Panc1 (cell line): ENCODE measurements around the gene ATG14.

Experiments
- CTCF ChIP-seq: fragments of 450-650 bp; IDR thresholded peaks from 2 replicates; pipeline ENCODE4 v1.5.1; 2017; ENCODE audit warnings: mild to moderate bottlenecking
- POLR2AphosphoS5 ChIP-seq: IDR thresholded peaks from 2 replicates; pipeline ENCODE4 v1.6.1; 2012; ENCODE audit warnings: mild to moderate bottlenecking, low read depth, low read length, moderate library complexity
- REST ChIP-seq, 2 experiments: IDR thresholded peaks; 2 replicates each; pipeline ENCODE4 v1.6.1; 2011 to 2012; ENCODE audit warnings: low read depth in 2 of 2, control low read depth in 1 of 2, low read length in 1 of 2, mild to moderate bottlenecking in 1 of 2, moderate library complexity in 1 of 2; ENCODE audit not compliant: insufficient read depth in 1 of 2
- SIN3A ChIP-seq: IDR thresholded peaks from 2 replicates; pipeline ENCODE4 v1.6.1; 2012; ENCODE audit warnings: low read depth, mild to moderate bottlenecking, low read length, moderate library complexity, borderline replicate concordance; ENCODE audit not compliant: insufficient read depth
- TCF7L2 ChIP-seq: IDR thresholded peaks from 2 replicates; pipeline ENCODE4 v1.6.1; 2011; ENCODE audit warnings: mild to moderate bottlenecking, low read depth, low read length, inconsistent platforms

- no peak for TF ChIP-seq CTCF
- TF ChIP-seq POLR2AphosphoS5: no peak
- TF ChIP-seq REST (IDR thresholded peaks at IDR 0.05; ENCODE audit: insufficient read depth in 1 of 2, low read depth in 2 of 2, low read length in 1 of 2): no peak
- no peak for TF ChIP-seq SIN3A
- no peak for TF ChIP-seq TCF7L2
Observed at GRCh38 chr14:55449116-55449515, 37.5 kb upstream of the ATG14 start.
